Measurements from ENCODE around the gene BRD7. TPM values are rescaled to one million over a fixed set of nuclear protein-coding genes. Genes with fewer than 3 reads are reported as not detected.

Gene BRD7
- total RNA-seq, 2 experiments from 2014 or later, result 76.2 to 93.4 TPM

DNA sequence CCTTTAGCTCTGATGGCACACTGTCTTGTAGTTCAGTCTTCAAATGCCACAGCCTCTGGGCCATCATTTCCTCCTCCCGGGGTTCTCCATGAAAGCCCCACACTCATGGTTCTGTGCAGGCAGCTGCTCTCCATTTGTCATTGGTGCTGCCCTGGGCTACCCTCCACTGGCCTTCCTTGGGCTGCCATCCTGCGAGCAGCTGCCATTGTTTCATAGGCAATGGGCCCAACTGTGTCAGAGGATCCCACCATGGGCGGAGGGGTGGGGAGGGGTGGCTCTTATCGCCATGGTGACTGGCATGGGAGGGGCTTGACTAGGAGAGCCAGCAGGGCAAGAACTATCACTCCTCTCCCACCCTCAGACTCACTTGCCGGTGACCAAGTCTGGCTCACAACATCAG, 38.6 kb upstream of the BRD7 start:
- H3K36me3 Mint-ChIP-seq (ENCODE audit: low read depth), result no peaks in the 10 kb centered on the region
- DNase-seq (no peak), ATAC-seq (no peak)
- H3K27me3 Mint-ChIP-seq, result no peaks in the 10 kb centered on the region
- POLR2A ChIA-PET, result no interaction called here
- CTCF ChIA-PET, result no interaction called here
- H3K27ac Mint-ChIP-seq, result no peak overlapping the region
- intact Hi-C loops (cut with micrococcal nuclease), result no loop called here
- H3K4me3 Mint-ChIP-seq, result no peak overlapping the region
- no peaks in the 10 kb centered on the region for H3K4me1 Mint-ChIP-seq (ENCODE audit: low read depth)
- H3K9me3 Mint-ChIP-seq, result peaks cover 6% of the 10 kb centered on the region
- TF ChIP-seq, protein P1, sequence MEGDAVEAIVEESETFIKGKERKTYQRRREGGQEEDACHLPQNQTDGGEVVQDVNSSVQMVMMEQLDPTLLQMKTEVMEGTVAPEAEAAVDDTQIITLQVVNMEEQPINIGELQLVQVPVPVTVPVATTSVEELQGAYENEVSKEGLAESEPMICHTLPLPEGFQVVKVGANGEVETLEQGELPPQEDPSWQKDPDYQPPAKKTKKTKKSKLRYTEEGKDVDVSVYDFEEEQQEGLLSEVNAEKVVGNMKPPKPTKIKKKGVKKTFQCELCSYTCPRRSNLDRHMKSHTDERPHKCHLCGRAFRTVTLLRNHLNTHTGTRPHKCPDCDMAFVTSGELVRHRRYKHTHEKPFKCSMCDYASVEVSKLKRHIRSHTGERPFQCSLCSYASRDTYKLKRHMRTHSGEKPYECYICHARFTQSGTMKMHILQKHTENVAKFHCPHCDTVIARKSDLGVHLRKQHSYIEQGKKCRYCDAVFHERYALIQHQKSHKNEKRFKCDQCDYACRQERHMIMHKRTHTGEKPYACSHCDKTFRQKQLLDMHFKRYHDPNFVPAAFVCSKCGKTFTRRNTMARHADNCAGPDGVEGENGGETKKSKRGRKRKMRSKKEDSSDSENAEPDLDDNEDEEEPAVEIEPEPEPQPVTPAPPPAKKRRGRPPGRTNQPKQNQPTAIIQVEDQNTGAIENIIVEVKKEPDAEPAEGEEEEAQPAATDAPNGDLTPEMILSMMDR (IDR thresholded peaks at IDR 0.05), result no peak

DNA sequence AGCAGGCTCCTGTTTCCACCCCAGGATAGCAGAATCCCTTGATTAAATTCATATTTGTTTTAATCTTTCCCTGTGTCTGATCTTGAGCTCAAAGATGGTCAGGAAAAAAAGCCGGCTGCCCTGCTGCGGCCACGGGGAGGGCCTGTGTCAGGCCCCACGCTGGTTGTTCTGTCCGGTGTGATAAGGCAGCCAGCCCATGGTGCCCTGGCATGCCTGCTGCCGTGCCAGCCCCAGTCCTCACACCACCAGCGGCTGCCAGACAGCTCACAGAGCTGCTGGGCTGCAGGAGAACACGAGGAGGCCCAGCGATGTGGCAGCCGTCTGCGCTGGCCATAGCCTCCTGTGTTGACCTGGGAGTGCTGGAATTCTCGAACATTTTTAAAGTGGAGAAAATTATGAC, 34.7 kb upstream of the BRD7 start:
- intact Hi-C loops (cut with micrococcal nuclease), result no loop called here
- DNase-seq (no peak), ATAC-seq (no peak)
- TF ChIP-seq, protein P1 (IDR thresholded peaks at IDR 0.05), result no peak
- peaks cover 2% of the 10 kb centered on the region for H3K4me1 Mint-ChIP-seq (ENCODE audit: low read depth)
- no peak overlapping the region for H3K4me3 Mint-ChIP-seq
- H3K27me3 Mint-ChIP-seq, result no peaks in the 10 kb centered on the region
- no peaks in the 10 kb centered on the region for H3K36me3 Mint-ChIP-seq (ENCODE audit: low read depth)
- ChIA-PET CTCF (no interaction called here), POLR2A (no interaction called here)
- H3K27ac Mint-ChIP-seq, result no peak overlapping the region
- H3K9me3 Mint-ChIP-seq, result no peaks in the 10 kb centered on the region

DNA sequence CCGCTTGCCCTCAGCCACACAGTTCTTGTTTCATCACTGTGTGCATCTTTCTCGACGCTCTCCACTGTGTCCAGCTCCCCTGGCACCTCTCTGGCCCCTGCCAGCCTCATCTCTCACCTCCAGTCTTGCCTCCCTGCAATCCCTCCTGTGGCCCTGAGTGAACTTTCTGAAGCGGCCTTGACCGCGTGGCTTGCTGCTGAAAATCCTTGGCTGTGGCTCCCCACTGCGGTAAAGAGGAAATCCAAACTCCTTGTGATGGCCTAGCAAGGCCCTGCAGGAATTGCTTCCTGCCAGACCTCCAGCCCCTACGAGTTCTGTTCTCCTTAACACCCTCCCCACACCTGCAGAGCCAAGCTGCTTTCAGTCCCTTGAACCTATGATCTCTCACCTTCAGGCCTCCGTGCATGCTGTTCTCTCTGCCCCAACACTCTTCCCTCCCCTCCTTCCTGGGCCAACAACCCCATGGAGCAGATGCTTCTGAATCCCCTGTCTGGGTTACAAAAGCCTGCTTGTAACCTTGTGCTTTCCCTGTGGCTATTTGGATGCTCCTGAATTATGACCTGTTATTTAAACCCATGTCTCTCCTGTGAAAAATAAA, 33.6 kb upstream of the BRD7 start:
- Mint-ChIP-seq H3K36me3 (ENCODE audit: low read depth) (no peaks in the 10 kb centered on the region), H3K4me1 (ENCODE audit: low read depth) (peaks cover 2% of the 10 kb centered on the region), H3K27me3 (no peaks in the 10 kb centered on the region), H3K4me3 (no peak overlapping the region), H3K9me3 (no peaks in the 10 kb centered on the region), H3K27ac (no peak overlapping the region)
- TF ChIP-seq, protein P1 (IDR thresholded peaks at IDR 0.05), result no peak
- ChIA-PET POLR2A (no interaction called here), CTCF (no interaction called here)
- intact Hi-C loops (cut with micrococcal nuclease), result no loop called here
- DNase-seq, result no peak
- ATAC-seq, result no peak

DNA sequence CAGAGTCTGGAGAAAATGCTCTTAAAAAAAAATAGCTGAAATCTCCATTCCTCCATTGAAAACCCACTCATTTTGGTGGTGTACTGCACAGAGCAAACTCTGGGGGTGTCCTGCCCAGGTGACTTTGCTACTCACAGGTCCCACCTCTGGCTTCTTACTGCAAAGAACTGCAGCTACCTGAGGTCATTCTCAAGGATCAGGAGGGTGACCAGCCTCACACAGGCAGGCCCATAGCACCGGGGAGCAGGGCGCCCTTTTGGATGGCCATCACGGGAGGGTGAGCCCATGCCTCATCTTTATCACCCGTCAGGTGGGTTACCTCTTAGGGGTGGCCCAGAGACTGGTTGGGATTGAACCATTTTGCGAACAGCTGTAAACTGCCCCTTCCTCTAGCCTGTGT, 32.6 kb upstream of the BRD7 start:
- DNase-seq, result no peak

GRCh38 chr16:50400967-50401348, 32.2 kb upstream of the BRD7 start:
- no peak overlapping the region for H3K4me3 Mint-ChIP-seq
- no peaks in the 10 kb centered on the region for H3K9me3 Mint-ChIP-seq
- CTCF ChIA-PET, result interaction anchor here (1.1 kb wide), 1 partner anchor 109 kb away, joined by 3 read pairs; no protein-coding TSS in a partner anchor
- H3K36me3 Mint-ChIP-seq (ENCODE audit: low read depth), result no peaks in the 10 kb centered on the region
- H3K4me1 Mint-ChIP-seq (ENCODE audit: low read depth), result peaks cover 6% of the 10 kb centered on the region
- no peak overlapping the region for H3K27ac Mint-ChIP-seq
- intact Hi-C loops (cut with micrococcal nuclease), result no loop called here
- DNase-seq (no peak), ATAC-seq (no peak)
- TF ChIP-seq, protein P1 (IDR thresholded peaks at IDR 0.05), result no peak
- POLR2A ChIA-PET, result no interaction called here
- no peaks in the 10 kb centered on the region for H3K27me3 Mint-ChIP-seq

More for the DNA sequence above, 32.6 kb upstream of the BRD7 start:
- intact Hi-C loops (cut with micrococcal nuclease), result no loop called here
- no peak for ATAC-seq
- no peak overlapping the region for H3K4me3 Mint-ChIP-seq
- ChIA-PET CTCF (no interaction called here), POLR2A (interaction anchor here (0.7 kb wide), 1 partner anchor 405 kb away, joined by 3 read pairs; no protein-coding TSS in a partner anchor)
- no peaks in the 10 kb centered on the region for H3K9me3 Mint-ChIP-seq
- no peak overlapping the region for H3K27ac Mint-ChIP-seq
- TF ChIP-seq, protein P1 (IDR thresholded peaks at IDR 0.05), result no peak
- H3K4me1 Mint-ChIP-seq (ENCODE audit: low read depth), result peaks cover 2% of the 10 kb centered on the region
- no peaks in the 10 kb centered on the region for H3K27me3 Mint-ChIP-seq
- no peaks in the 10 kb centered on the region for H3K36me3 Mint-ChIP-seq (ENCODE audit: low read depth)
